H9 (cell line): ENCODE results near the gene KLC1. TPM values are rescaled to one million over a fixed set of nuclear protein-coding genes. Genes with fewer than 3 reads are reported as not detected.
A peak's percentile ranks its signal among the peaks of the same experiment; 100 is the strongest.

Experiments
- DNase-seq: peaks from one replicate; pipeline ENCODE4 v3.0.0-alpha.2; 2017
- H2AFZ ChIP-seq: one replicate; pipeline ENCODE4 v1.6.1; 2013; ENCODE audit warnings: mild to moderate bottlenecking, low read length, control low read depth, moderate library complexity
- H2AK5ac ChIP-seq: 2 replicates; pipeline ENCODE4 v1.6.1; 2013; ENCODE audit warnings: low read length, control low read depth, mixed read lengths; ENCODE audit not compliant: insufficient read length
- H2BK120ac ChIP-seq: one replicate; pipeline ENCODE4 v1.6.1; 2013; ENCODE audit warnings: low read depth, mild to moderate bottlenecking, low read length, control low read depth, inconsistent platforms; ENCODE audit not compliant: poor library complexity, severe bottlenecking
- H2BK12ac ChIP-seq: 2 replicates; pipeline ENCODE4 v1.6.1; 2013; ENCODE audit warnings: low read length, control low read depth, mixed read lengths, low read depth; ENCODE audit not compliant: insufficient read length
- H2BK15ac ChIP-seq: 2 replicates; pipeline ENCODE4 v1.6.1; 2013; ENCODE audit warnings: low read depth, low read length, control low read depth
- H2BK20ac ChIP-seq: one replicate; pipeline ENCODE4 v1.6.1; 2013; ENCODE audit warnings: low read depth, mild to moderate bottlenecking, low read length, control low read depth, inconsistent platforms; ENCODE audit not compliant: poor library complexity, severe bottlenecking
- H2BK5ac ChIP-seq: 2 replicates; pipeline ENCODE4 v1.6.1; 2013; ENCODE audit warnings: low read length, control low read depth, mixed read lengths; ENCODE audit not compliant: insufficient read length
- H3K14ac ChIP-seq: 2 replicates; pipeline ENCODE4 v1.6.1; 2013; ENCODE audit warnings: low read length, control low read depth; ENCODE audit not compliant: insufficient read depth
- H3K18ac ChIP-seq: 2 replicates; pipeline ENCODE4 v1.6.1; 2013; ENCODE audit warnings: low read depth, mild to moderate bottlenecking, mixed read lengths, low read length, control low read depth; ENCODE audit not compliant: insufficient read length
- H3K23ac ChIP-seq: 2 replicates; pipeline ENCODE4 v1.6.1; 2013; ENCODE audit warnings: low read length, control low read depth, mixed read lengths, low read depth; ENCODE audit not compliant: insufficient read length
- H3K23me2 ChIP-seq: 2 replicates; pipeline ENCODE4 v1.6.1; 2013; ENCODE audit warnings: low read depth, mild to moderate bottlenecking, mixed read lengths, low read length, control low read depth; ENCODE audit not compliant: insufficient read length, poor library complexity, severe bottlenecking
- H3K27ac ChIP-seq: 2 replicates; pipeline ENCODE4 v1.5.1; 2013; ENCODE audit warnings: low read length, control low read depth, mixed read lengths, low read depth; ENCODE audit not compliant: insufficient read length
- H3K27me3 ChIP-seq: 2 replicates; pipeline ENCODE4 v1.6.1; 2013; ENCODE audit warnings: low read length, control low read depth, inconsistent platforms; ENCODE audit not compliant: insufficient read depth
- H3K4ac ChIP-seq: 2 replicates; pipeline ENCODE4 v1.6.1; 2013; ENCODE audit warnings: low read depth, mild to moderate bottlenecking, control low read depth, inconsistent platforms, low read length, moderate library complexity
- H3K4me1 ChIP-seq: 2 replicates; pipeline ENCODE4 v1.6.1; 2013; ENCODE audit warnings: low read length, control low read depth, inconsistent platforms; ENCODE audit not compliant: insufficient read depth
- H3K4me2 ChIP-seq: 2 replicates; pipeline ENCODE4 v1.6.1; 2013; ENCODE audit warnings: low read length, control low read depth, mixed read lengths; ENCODE audit not compliant: insufficient read length, insufficient read depth
- H3K56ac ChIP-seq: 2 replicates; pipeline ENCODE4 v1.6.1; 2013; ENCODE audit warnings: low read depth, mild to moderate bottlenecking, mixed read lengths, low read length, control low read depth; ENCODE audit not compliant: insufficient read length
- H3K79me1 ChIP-seq: 2 replicates; pipeline ENCODE4 v1.6.1; 2013; ENCODE audit warnings: low read depth, mild to moderate bottlenecking, moderate library complexity, low read length, control low read depth, inconsistent platforms; ENCODE audit not compliant: insufficient read depth, poor library complexity, severe bottlenecking
- H3K79me2 ChIP-seq: 2 replicates; pipeline ENCODE4 v1.6.1; 2013; ENCODE audit warnings: low read length, control low read depth, inconsistent platforms; ENCODE audit not compliant: insufficient read depth
- H3K9ac ChIP-seq: 2 replicates; pipeline ENCODE4 v1.6.1; 2013; ENCODE audit warnings: low read length, control low read depth, mixed read lengths; ENCODE audit not compliant: insufficient read length; ENCODE audit errors: extremely low read depth
- H3K9me3 ChIP-seq: one replicate; pipeline ENCODE4 v1.6.1; 2013; ENCODE audit warnings: low read depth, low read length, inconsistent platforms; ENCODE audit not compliant: control insufficient read depth
- H3T11ph ChIP-seq: one replicate; pipeline ENCODE4 v1.6.1; 2013; ENCODE audit warnings: mild to moderate bottlenecking, low read length, control low read depth, inconsistent platforms
- H4K20me1 ChIP-seq: one replicate; pipeline ENCODE4 v1.6.1; 2013; ENCODE audit not compliant: control insufficient read depth, insufficient read length, insufficient read depth
- H4K5ac ChIP-seq: 2 replicates; pipeline ENCODE4 v1.6.1; 2013; ENCODE audit warnings: low read depth, mild to moderate bottlenecking, mixed read lengths, low read length, control low read depth; ENCODE audit not compliant: insufficient read length
- H4K8ac ChIP-seq: replicated peaks from 2 replicates; pipeline ENCODE4 v1.6.1; 2013; ENCODE audit warnings: low read length, control low read depth, mixed read lengths, low read depth; ENCODE audit not compliant: insufficient read length
- H4K91ac ChIP-seq: 2 replicates; pipeline ENCODE4 v1.6.1; 2013; ENCODE audit warnings: low read depth, mild to moderate bottlenecking, moderate library complexity, mixed read lengths, low read length, control low read depth; ENCODE audit not compliant: insufficient read length
- H3K27ac Mint-ChIP-seq, 3 experiments: 2 replicates in 2 of 3; 3 replicates in 1 of 3; pipeline ENCODE4 v1.8.0; 2020 to 2021; ENCODE audit warnings: mixed read lengths in 3 of 3, mild to moderate bottlenecking in 1 of 3, moderate library complexity in 1 of 3
- H3K27me3 Mint-ChIP-seq: 2 replicates; pipeline ENCODE4 v1.8.0; 2021; ENCODE audit warnings: low read depth, mild to moderate bottlenecking, moderate library complexity, mixed read lengths
- H3K36me3 Mint-ChIP-seq, 3 experiments: 2 replicates in 2 of 3; 3 replicates in 1 of 3; pipeline ENCODE4 v1.8.0; 2020 to 2021; ENCODE audit warnings: low read depth in 3 of 3, mixed read lengths in 3 of 3; ENCODE audit not compliant: insufficient read depth in 1 of 3
- H3K4me1 Mint-ChIP-seq, 2 experiments: 2 replicates each; pipeline ENCODE4 v1.8.0; 2020; ENCODE audit warnings: mixed read lengths in 2 of 2
- H3K4me3 Mint-ChIP-seq, 2 experiments: 2 replicates in 1 of 2; 3 replicates in 1 of 2; pipeline ENCODE4 v1.8.0; 2020 to 2021; ENCODE audit warnings: mild to moderate bottlenecking in 2 of 2, mixed read lengths in 2 of 2, moderate library complexity in 1 of 2
- H3K9me3 Mint-ChIP-seq, 2 experiments: 2 replicates in 1 of 2; 3 replicates in 1 of 2; pipeline ENCODE4 v1.8.0; 2020; ENCODE audit warnings: mild to moderate bottlenecking in 2 of 2, mixed read lengths in 2 of 2, moderate library complexity in 1 of 2
- WGBS: extraction: QIAGEN DNeasy Blood & Tissue Kit; methylation state at CpG from one replicate; pipeline ENCODE4 v1.1.7; 2013; ENCODE audit warnings: missing lambda C conversion rate, low lambda C conversion rate, mixed read lengths; ENCODE audit not compliant: insufficient read length; ENCODE audit errors: extremely low coverage; 5-methylcytosine and 5-hydroxymethylcytosine counted together
- total RNA-seq: library from RNA; stranded (reverse); gene quantifications from 2 replicates; pipeline ENCODE4 v1.2.1, GENCODE V29; 2021
- TF ChIP-seq, protein P1 (sequence below): fragments of 200-600 bp; sonication (generic); conservative IDR thresholded peaks from 3 replicates; pipeline ENCODE4 v1.8.0; 2021; ENCODE audit warnings: antibody characterized with exemption, mild to moderate bottlenecking

Gene KLC1
- total RNA-seq, 1 experiment from 2014 or later = 143 TPM

DNA sequence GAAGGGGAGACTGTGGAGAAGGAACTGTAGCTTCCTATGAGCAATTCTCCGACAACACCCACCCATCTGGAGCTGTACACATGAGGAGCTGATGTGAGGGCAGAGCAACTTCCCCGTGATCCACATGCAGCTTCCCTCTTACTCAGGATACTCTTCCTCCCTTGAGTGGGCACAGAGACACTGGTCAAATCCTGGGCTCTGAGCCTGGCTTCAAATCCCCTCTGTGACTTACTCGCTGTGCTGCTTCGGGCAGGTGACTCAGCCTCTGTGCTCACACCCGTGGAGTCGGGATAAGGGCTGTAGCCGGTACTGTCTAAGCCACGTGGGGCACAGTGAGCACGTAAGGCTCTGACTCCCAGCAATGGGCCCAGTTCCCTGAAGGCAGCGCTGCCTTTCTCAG lies 117.7 kb downstream of the KLC1 start:
- TF ChIP-seq, protein P1, sequence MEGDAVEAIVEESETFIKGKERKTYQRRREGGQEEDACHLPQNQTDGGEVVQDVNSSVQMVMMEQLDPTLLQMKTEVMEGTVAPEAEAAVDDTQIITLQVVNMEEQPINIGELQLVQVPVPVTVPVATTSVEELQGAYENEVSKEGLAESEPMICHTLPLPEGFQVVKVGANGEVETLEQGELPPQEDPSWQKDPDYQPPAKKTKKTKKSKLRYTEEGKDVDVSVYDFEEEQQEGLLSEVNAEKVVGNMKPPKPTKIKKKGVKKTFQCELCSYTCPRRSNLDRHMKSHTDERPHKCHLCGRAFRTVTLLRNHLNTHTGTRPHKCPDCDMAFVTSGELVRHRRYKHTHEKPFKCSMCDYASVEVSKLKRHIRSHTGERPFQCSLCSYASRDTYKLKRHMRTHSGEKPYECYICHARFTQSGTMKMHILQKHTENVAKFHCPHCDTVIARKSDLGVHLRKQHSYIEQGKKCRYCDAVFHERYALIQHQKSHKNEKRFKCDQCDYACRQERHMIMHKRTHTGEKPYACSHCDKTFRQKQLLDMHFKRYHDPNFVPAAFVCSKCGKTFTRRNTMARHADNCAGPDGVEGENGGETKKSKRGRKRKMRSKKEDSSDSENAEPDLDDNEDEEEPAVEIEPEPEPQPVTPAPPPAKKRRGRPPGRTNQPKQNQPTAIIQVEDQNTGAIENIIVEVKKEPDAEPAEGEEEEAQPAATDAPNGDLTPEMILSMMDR = no peak

More for the DNA sequence above, 117.7 kb downstream of the KLC1 start:
- H4K8ac ChIP-seq = no peak overlapping the region
- Mint-ChIP-seq H3K9me3 (no peaks in the 10 kb centered on the region), H3K4me1 (peaks cover 8 to 9% of the 10 kb centered on the region in 2 experiments), H3K4me3 (no peak overlapping the region), H3K27ac (peak overlapping the region in 1 of 3 experiments; percentile 47; a peak in 1 of 7 replicates), H3K27me3 (no peaks in the 10 kb centered on the region), H3K36me3 (peaks cover 0 to 4% (median 0%) of the 10 kb centered on the region in 3 experiments; a peak in 3 of 7 replicates)
- no peaks in the 10 kb centered on the region for H3K79me2 ChIP-seq
- H3K4me2 ChIP-seq = no peak overlapping the region
- H3K23ac ChIP-seq = no peak overlapping the region
- no peak overlapping the region for H3K4ac ChIP-seq
- no peaks in the 10 kb centered on the region for H4K20me1 ChIP-seq
- H2BK20ac ChIP-seq = no peak overlapping the region
- H3K4me1 ChIP-seq = peaks cover 4% of the 10 kb centered on the region; the same call in 1 of the 2 replicates
- no peak overlapping the region for H3K27ac ChIP-seq
- DNase-seq = no peak
- no peak overlapping the region for H4K5ac ChIP-seq
- H2BK15ac ChIP-seq = no peak overlapping the region
- no peak overlapping the region for H2AFZ ChIP-seq
- H2BK12ac ChIP-seq = no peak overlapping the region
- no peak overlapping the region for H4K91ac ChIP-seq
- H3K14ac ChIP-seq = no peak overlapping the region
- no peak overlapping the region for H2BK5ac ChIP-seq
- no peak overlapping the region for H3T11ph ChIP-seq
- no peak overlapping the region for H3K9ac ChIP-seq
- H3K56ac ChIP-seq = no peak overlapping the region
- no peaks in the 10 kb centered on the region; the same call in 1 of the 2 replicates for H3K27me3 ChIP-seq
- no CpG with 5 or more reads among the region's 10 CpGs for WGBS
- no peak overlapping the region for H2BK120ac ChIP-seq
- no peaks in the 10 kb centered on the region for H3K79me1 ChIP-seq
- H2AK5ac ChIP-seq = no peak overlapping the region
- H3K9me3 ChIP-seq = no peaks in the 10 kb centered on the region
- H3K18ac ChIP-seq = no peak overlapping the region
- H3K23me2 ChIP-seq = no peaks in the 10 kb centered on the region
